ENCODE data around the gene ESRRA.

The ESRRA gene

GRCh38 chr11:64352099-64352994 is 47.0 kb downstream of the ESRRA start:
- no peak for DNase-seq

GRCh38 chr11:64352995-64353714 is 47.8 kb downstream of the ESRRA start:
- DNase-seq: no peak

- DNase-seq: no peak
Observed at GRCh38 chr11:64353715-64354506, 48.6 kb downstream of the ESRRA start.

GRCh38 chr11:64355078-64355940 is 50.0 kb downstream of the ESRRA start:
- DNase-seq: peak; percentile 83

GRCh38 chr11:64356498-64357411 is 51.4 kb downstream of the ESRRA start:
- peak; percentile 16 for DNase-seq

GRCh38 chr11:64357446-64357845 is 52.1 kb downstream of the ESRRA start:
- DNase-seq: no peak

- DNase-seq: no peak
Observed at GRCh38 chr11:64357904-64358535, 52.7 kb downstream of the ESRRA start.

GRCh38 chr11:64358536-64358906 is 53.2 kb downstream of the ESRRA start:
- DNase-seq: no peak

- DNase-seq: peak; percentile 56
Observed at GRCh38 chr11:64358907-64359711, 53.8 kb downstream of the ESRRA start, which contains the start of gene RPS6KA4. TSS of gene RPS6KA4 (plus strand) at chr11:64359162. CDS start at chr11:64359236, 74 bp downstream.

GRCh38 chr11:64359712-64360445 is 54.6 kb downstream of the ESRRA start:
- no peak for DNase-seq

- DNase-seq: peak; percentile 21
Observed at GRCh38 chr11:64360448-64360921, 55.2 kb downstream of the ESRRA start.

- no peak for DNase-seq
Observed at GRCh38 chr11:64361659-64362058, 56.3 kb downstream of the ESRRA start.

GRCh38 chr11:64362339-64362738 is 57.0 kb downstream of the ESRRA start:
- DNase-seq: no peak

GRCh38 chr11:64364435-64364834 is 59.1 kb downstream of the ESRRA start:
- no peak for DNase-seq

GRCh38 chr11:64364911-64365310 is 59.6 kb downstream of the ESRRA start:
- no peak for DNase-seq
